Small intestine (tissue), 7 donors: ENCODE results near the gene TRAF7. TPM values are rescaled to one million over a fixed set of nuclear protein-coding genes. Genes with fewer than 3 reads are reported as not detected.

ENCODE experiments used
- DNase-seq, 2 donors: peaks; one replicate each; pipeline versions ENCODE4 v3.0.0 to v3.0.0-alpha.2; 2013
- FAIRE-seq: peaks from 2 replicates; lab custom pipeline; 2012; peaks lifted over from hg19 to GRCh38; lab: Jason Lieb, UNC
- H3K27ac ChIP-seq, 3 donors: one replicate each; pipeline ENCODE4 v1.5.1; 2013; ENCODE audit warnings: low read length in 2 of 3, mild to moderate bottlenecking in 2 of 3, control low read depth in 1 of 3, inconsistent platforms in 1 of 3, low read depth in 1 of 3, moderate library complexity in 1 of 3
- H3K27me3 ChIP-seq, 3 donors: one replicate each; pipeline ENCODE4 v1.6.1; 2013; ENCODE audit warnings: low read length in 3 of 3, inconsistent platforms in 1 of 3; ENCODE audit not compliant: control insufficient read depth in 3 of 3, insufficient read depth in 3 of 3
- H3K36me3 ChIP-seq, 3 donors: one replicate each; pipeline ENCODE4 v1.6.1; 2013; ENCODE audit warnings: low read length in 3 of 3, inconsistent platforms in 1 of 3, low read depth in 1 of 3, mild to moderate bottlenecking in 1 of 3, moderate library complexity in 1 of 3; ENCODE audit not compliant: control insufficient read depth in 3 of 3, insufficient read depth in 2 of 3
- H3K4me1 ChIP-seq, 3 donors: one replicate each; pipeline ENCODE4 v1.6.1; 2013; ENCODE audit warnings: low read length in 2 of 3, inconsistent platforms in 1 of 3, low read depth in 1 of 3, mild to moderate bottlenecking in 1 of 3, moderate library complexity in 1 of 3; ENCODE audit not compliant: control insufficient read depth in 3 of 3, insufficient read depth in 2 of 3
- H3K4me3 ChIP-seq, 3 donors: one replicate each; pipeline ENCODE4 v1.5.1; 2013; ENCODE audit warnings: low read length in 3 of 3, control low read depth in 1 of 3, inconsistent platforms in 1 of 3, low read depth in 1 of 3, mild to moderate bottlenecking in 1 of 3, moderate library complexity in 1 of 3
- H3K9me3 ChIP-seq, 2 donors: one replicate each; pipeline ENCODE4 v1.6.1; 2013; ENCODE audit warnings: low read depth in 1 of 2, low read length in 1 of 2; ENCODE audit not compliant: control insufficient read depth in 2 of 2, insufficient read depth in 1 of 2
- WGBS, 3 donors: extraction: QIAGEN DNeasy Blood & Tissue Kit; methylation state at CpG; one replicate each; pipeline ENCODE4 v1.1.7; 2013; 5-methylcytosine and 5-hydroxymethylcytosine counted together
- polyA plus RNA-seq, 4 donors: library from polyadenylated mRNA; stranded (reverse) in 3 of 4; unstranded in 1 of 4; fragments of 200-250 nt in 3 of 4; fragments of 120-200 nt in 1 of 4; gene quantifications; one replicate each; pipeline versions ENCODE4 v1.2.1 to v1.2.3, GENCODE V29; 2013
- donor health status: healthy with polysubstance abuse.
- donor health status: control.
- donor health status: control.
- donor health status: Bipolar disorder and iron deficiency.
- donor health status: healthy.

The TRAF7 gene
- polyA plus RNA-seq, 4 donors = 47.6 to 73.4 (median 64.1) TPM

- no peaks in the 10 kb centered on the region for H3K36me3 ChIP-seq
- no peak overlapping the region for H3K4me3 ChIP-seq
- H3K9me3 ChIP-seq = no peaks in the 10 kb centered on the region
- DNase-seq (no peak), FAIRE-seq (no peak)
- 78 to 82% (median 79%) methylated on average over 20 to 25 of the region's 25 CpGs for WGBS, 3 donors
- H3K4me1 ChIP-seq = peaks cover 0 to 9% (median 0%) of the 10 kb centered on the region in 3 donors
- H3K27ac ChIP-seq = no peak overlapping the region
- H3K27me3 ChIP-seq = peaks cover under 1 to 24% (median 13%) of the 10 kb centered on the region in 3 donors
These were observed 35.3 kb downstream of the TRAF7 start for GRCh38 chr16:2190659-2191445.

- Histone ChIP-seq H3K27ac (no peak overlapping the region), H3K27me3 (peaks cover 5 to 25% (median 13%) of the 10 kb centered on the region in 3 donors), H3K9me3 (no peaks in the 10 kb centered on the region), H3K4me3 (no peak overlapping the region), H3K4me1 (peaks cover 0 to 9% (median 0%) of the 10 kb centered on the region in 3 donors), H3K36me3 (no peaks in the 10 kb centered on the region)
- FAIRE-seq = no peak
- DNase-seq = no peak
- WGBS, 3 donors = 84 to 90% (median 86%) methylated on average over 11 of the region's 11 CpGs
These were observed 35.8 kb downstream of the TRAF7 start for GRCh38 chr16:2191446-2191706.

GRCh38 chr16:2194166-2194834 is 38.7 kb downstream of the TRAF7 start:
- DNase-seq (no peak), FAIRE-seq (no peak)
- no peaks in the 10 kb centered on the region for H3K36me3 ChIP-seq
- no peak overlapping the region for H3K27ac ChIP-seq
- H3K4me1 ChIP-seq = peaks cover 0 to 9% (median 0%) of the 10 kb centered on the region in 3 donors
- H3K27me3 ChIP-seq = peaks cover 11 to 49% (median 25%) of the 10 kb centered on the region in 3 donors
- H3K4me3 ChIP-seq = no peak overlapping the region
- no peaks in the 10 kb centered on the region for H3K9me3 ChIP-seq
- WGBS, 3 donors = 26 to 53% (median 33%) methylated on average over 12 to 16 of the region's 16 CpGs

- Histone ChIP-seq H3K27ac (no peak overlapping the region), H3K4me3 (no peak overlapping the region), H3K27me3 (peaks cover 16 to 55% (median 25%) of the 10 kb centered on the region in 3 donors), H3K9me3 (no peaks in the 10 kb centered on the region), H3K36me3 (no peaks in the 10 kb centered on the region), H3K4me1 (peaks cover 0 to 9% (median 0%) of the 10 kb centered on the region in 3 donors)
- 12 to 18% (median 13%) methylated on average over 9 to 10 of the region's 10 CpGs for WGBS, 3 donors
- DNase-seq (peak; percentile 71 to 74), FAIRE-seq (no peak)
These were observed 39.3 kb downstream of the TRAF7 start for GRCh38 chr16:2194852-2195321.

- Histone ChIP-seq H3K27ac (no peak overlapping the region), H3K4me1 (peaks cover 0 to 9% (median 0%) of the 10 kb centered on the region in 3 donors), H3K36me3 (no peaks in the 10 kb centered on the region), H3K9me3 (peaks cover 0 to 3% of the 10 kb centered on the region in 2 donors), H3K27me3 (peaks cover 16 to 62% (median 26%) of the 10 kb centered on the region in 3 donors), H3K4me3 (peak overlapping the region in 2 of 3 donors; percentile 2 to 57)
- 2 to 3% (median 2%) methylated on average over 36 to 49 of the region's 49 CpGs for WGBS, 3 donors
- DNase-seq = no peak
- no peak for FAIRE-seq
These were observed 40.0 kb downstream of the TRAF7 start for GRCh38 chr16:2195322-2196161.

- Histone ChIP-seq H3K36me3 (no peaks in the 10 kb centered on the region), H3K4me1 (peaks cover 0 to 9% (median 0%) of the 10 kb centered on the region in 3 donors), H3K27me3 (peaks cover 16 to 63% (median 26%) of the 10 kb centered on the region in 3 donors), H3K4me3 (peak within 1 kb of the TSS in 2 of 3 donors; percentile 2 to 57), H3K27ac (no peak within 1 kb of the TSS), H3K9me3 (peaks cover 0 to 4% of the 10 kb centered on the region in 2 donors)
- FAIRE-seq (no peak), DNase-seq (peak in 1 of 2 donors; percentile 44)
- 1% methylated on average over 30 to 129 of the region's 129 CpGs for WGBS, 3 donors
These were observed 40.8 kb downstream of the TRAF7 start, which contains the start of gene CASKIN1 for GRCh38 chr16:2196162-2196980. Gene CASKIN1 (minus strand): TSS chr16:2196605. CDS start chr16:2196432, 173 bp downstream.

GRCh38 chr16:2196981-2197511 is 41.5 kb downstream of the TRAF7 start:
- Histone ChIP-seq H3K4me3 (peak overlapping the region in 1 of 3 donors; percentile 57), H3K4me1 (peaks cover 0 to 9% (median 0%) of the 10 kb centered on the region in 3 donors), H3K27ac (no peak overlapping the region), H3K9me3 (peaks cover 0 to 4% of the 10 kb centered on the region in 2 donors), H3K27me3 (peaks cover 16 to 63% (median 26%) of the 10 kb centered on the region in 3 donors), H3K36me3 (no peaks in the 10 kb centered on the region)
- DNase-seq (no peak), FAIRE-seq (no peak)
- whole genome bisulfite sequencing, 3 donors = 20 to 34% (median 33%) methylated on average over 13 to 32 of the region's 32 CpGs
